Measurements from ENCODE around the gene ANAPC5.
"Not testable (repeated sequence)": the region's sequence is repeated elsewhere in the genome, so short reads cannot be mapped to it uniquely, and the experiment has no call there.

Gene ANAPC5

GRCh38 chr12:121284551-121285390, 67.4 kb downstream of the ANAPC5 start:
- DNase-seq (ENCODE audit: low spot score) = no peak

GRCh38 chr12:121283841-121284240, 68.4 kb downstream of the ANAPC5 start:
- no peak for DNase-seq (ENCODE audit: low spot score)

- no peak for DNase-seq (ENCODE audit: low spot score)
These were observed 68.8 kb downstream of the ANAPC5 start for GRCh38 chr12:121283388-121283787.

- not testable (repeated sequence) for DNase-seq (ENCODE audit: low spot score)
These were observed 69.3 kb downstream of the ANAPC5 start for GRCh38 chr12:121282910-121283309.

GRCh38 chr12:121282072-121282742, 70.0 kb downstream of the ANAPC5 start:
- DNase-seq (ENCODE audit: low spot score) = no peak

GRCh38 chr12:121281116-121281515, 71.1 kb downstream of the ANAPC5 start:
- not testable (repeated sequence) for DNase-seq (ENCODE audit: low spot score)

- not testable (repeated sequence) for DNase-seq (ENCODE audit: low spot score)
These were observed 71.7 kb downstream of the ANAPC5 start for GRCh38 chr12:121280531-121280930.

GRCh38 chr12:121279507-121279915, 72.7 kb downstream of the ANAPC5 start:
- DNase-seq (ENCODE audit: low spot score) = no peak

GRCh38 chr12:121279071-121279375, 73.2 kb downstream of the ANAPC5 start:
- no peak for DNase-seq (ENCODE audit: low spot score)

GRCh38 chr12:121278169-121279070, 73.8 kb downstream of the ANAPC5 start:
- no peak for DNase-seq (ENCODE audit: low spot score)

- DNase-seq (ENCODE audit: low spot score) = no peak
These were observed 74.8 kb downstream of the ANAPC5 start for GRCh38 chr12:121277374-121277759.

- DNase-seq (ENCODE audit: low spot score) = no peak
These were observed 78.0 kb downstream of the ANAPC5 start for GRCh38 chr12:121274036-121274763.

GRCh38 chr12:121273364-121273896, 78.8 kb downstream of the ANAPC5 start:
- no peak for DNase-seq (ENCODE audit: low spot score)

- DNase-seq (ENCODE audit: low spot score) = no peak
These were observed 84.4 kb downstream of the ANAPC5 start for GRCh38 chr12:121267822-121268221.

- no peak for DNase-seq (ENCODE audit: low spot score)
These were observed 87.2 kb downstream of the ANAPC5 start for GRCh38 chr12:121264951-121265515.

GRCh38 chr12:121264135-121264534, 88.1 kb downstream of the ANAPC5 start:
- DNase-seq (ENCODE audit: low spot score) = no peak

- DNase-seq (ENCODE audit: low spot score) = no peak
These were observed 88.8 kb downstream of the ANAPC5 start for GRCh38 chr12:121263206-121263935.

GRCh38 chr12:121261398-121261797, 90.8 kb downstream of the ANAPC5 start:
- DNase-seq (ENCODE audit: low spot score) = no peak

GRCh38 chr12:121260091-121260490, 92.1 kb downstream of the ANAPC5 start:
- no peak for DNase-seq (ENCODE audit: low spot score)

- no peak for DNase-seq (ENCODE audit: low spot score)
These were observed 93.1 kb downstream of the ANAPC5 start for GRCh38 chr12:121259074-121259473.
